ENCODE data around the gene ARL13B. TPM values are rescaled to one million over a fixed set of nuclear protein-coding genes. Genes with fewer than 3 reads are reported as not detected.

The ARL13B gene
- total and polyA plus RNA-seq, 2 of the 4 experiments (the other 2 are of a cell fraction) = 2.7 to 3.0 TPM

DNA sequence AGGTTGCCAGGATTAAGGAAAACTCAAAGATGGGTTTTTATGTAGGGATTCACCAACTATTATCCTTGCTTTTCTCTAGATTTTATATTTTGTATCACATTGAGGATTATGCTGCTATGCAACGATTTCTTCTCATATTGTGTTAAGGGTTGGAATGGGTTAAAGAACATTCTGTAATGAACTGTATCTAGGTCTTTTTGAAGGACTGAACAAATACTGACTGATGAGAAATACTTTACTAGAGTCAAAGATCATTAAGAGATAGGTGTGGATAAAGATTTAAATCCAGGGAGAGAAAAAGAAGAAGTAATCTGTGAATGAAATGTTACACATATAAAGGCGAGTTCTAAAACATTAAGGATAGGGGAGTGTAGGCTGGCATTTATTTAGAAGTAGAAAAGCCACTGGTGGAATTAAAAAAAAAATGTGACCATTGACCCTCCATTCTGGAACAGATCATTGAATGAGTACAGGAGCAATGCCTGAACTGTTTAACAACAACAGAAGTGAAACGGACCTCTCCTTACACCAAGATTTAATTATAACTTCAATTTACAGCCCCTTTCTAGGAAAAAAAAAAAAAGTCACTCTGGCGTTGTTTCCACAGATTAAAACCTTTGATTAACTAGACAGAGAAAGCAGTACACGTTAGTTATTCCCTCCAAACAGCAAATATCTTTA lies 45.4 kb upstream of the ARL13B start:
- Histone ChIP-seq H2BK5ac (ENCODE audit: low read depth, low read length, poor library complexity, severe bottlenecking) (no peak overlapping the region), H3K14ac (replicated peaks; ENCODE audit: low read depth, low read length) (no peak overlapping the region), H2BK15ac (ENCODE audit: low read depth, low read length) (no peak overlapping the region), H3K56ac (ENCODE audit: extremely low read depth, insufficient read depth, low read length) (no peak overlapping the region), H3K4me3 (ENCODE audit: insufficient read depth, low read depth, low read length) (no peak overlapping the region), H2BK20ac (ENCODE audit: low read depth, low read length) (no peak overlapping the region), H4K8ac (ENCODE audit: low read depth in 2 of 2, low read length in 2 of 2) (no peak overlapping the region), H3K4me1 (ENCODE audit: control insufficient read depth, insufficient read depth, low read length) (no peaks in the 10 kb centered on the region), H3K18ac (ENCODE audit: low read depth, low read length) (no peak overlapping the region), H3K79me1 (ENCODE audit: low read depth in 1 of 2, low read length in 2 of 2) (no peaks in the 10 kb centered on the region), H3K9ac (ENCODE audit: low read depth, low read length) (no peak overlapping the region), H3K9me1 (ENCODE audit: insufficient read depth, low read length) (no peaks in the 10 kb centered on the region), H3K36me3 (ENCODE audit: control insufficient read depth, insufficient read depth, low read length) (no peaks in the 10 kb centered on the region), H3K27ac (ENCODE audit: insufficient read depth, low read length) (no peak overlapping the region), H4K20me1 (ENCODE audit: insufficient read depth, low read length) (no peaks in the 10 kb centered on the region), H3K4me2 (ENCODE audit: low read depth, low read length) (no peak overlapping the region), H3K23ac (ENCODE audit: low read depth, low read length) (no peak overlapping the region), H3K9me3 (ENCODE audit: control insufficient read depth, insufficient read depth, low read length) (no peaks in the 10 kb centered on the region), H2AK5ac (ENCODE audit: low read depth, low read length) (no peak overlapping the region), H4K5ac (ENCODE audit: low read depth, low read length) (no peak overlapping the region), H3K27me3 (ENCODE audit: control insufficient read depth, insufficient read depth, low read length) (no peaks in the 10 kb centered on the region), H3K4ac (ENCODE audit: low read depth, low read length) (no peak overlapping the region), H2BK120ac (ENCODE audit: low read depth, low read length) (no peak overlapping the region), H4K91ac (ENCODE audit: insufficient read depth, low read depth, low read length) (no peak overlapping the region), H2AK9ac (replicated peaks; ENCODE audit: low read depth, low read length, poor library complexity) (no peak overlapping the region), H2AFZ (replicated peaks; ENCODE audit: low read length, poor library complexity) (no peak overlapping the region)
- intact Hi-C loops (cut with micrococcal nuclease) = no loop called here
- in situ Hi-C loops (cut with MboI; ENCODE audit: low sequenced_read_pairs) = no loop called here
- no peak for ATAC-seq (ENCODE audit: low read depth)
- dilution Hi-C loops (cut with HindIII; ENCODE audit: low sequenced_read_pairs, unreplicated experiment) = no loop called here
- TF ChIP-seq FOS (IDR thresholded peaks at IDR 0.05; ENCODE audit: low read depth, low read length) = no peak
- TF ChIP-seq, protein P1, sequence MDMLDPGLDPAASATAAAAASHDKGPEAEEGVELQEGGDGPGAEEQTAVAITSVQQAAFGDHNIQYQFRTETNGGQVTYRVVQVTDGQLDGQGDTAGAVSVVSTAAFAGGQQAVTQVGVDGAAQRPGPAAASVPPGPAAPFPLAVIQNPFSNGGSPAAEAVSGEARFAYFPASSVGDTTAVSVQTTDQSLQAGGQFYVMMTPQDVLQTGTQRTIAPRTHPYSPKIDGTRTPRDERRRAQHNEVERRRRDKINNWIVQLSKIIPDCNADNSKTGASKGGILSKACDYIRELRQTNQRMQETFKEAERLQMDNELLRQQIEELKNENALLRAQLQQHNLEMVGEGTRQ (IDR thresholded peaks at IDR 0.05; ENCODE audit: low read depth, low read length) = no peak
- no peak for TF ChIP-seq POLR2A (IDR thresholded peaks at IDR 0.05; ENCODE audit: low read depth, low read length)
- TF ChIP-seq SMC3 (IDR thresholded peaks at IDR 0.05; ENCODE audit: low read depth, low read length) = no peak
- TF ChIP-seq BHLHE40 (IDR thresholded peaks at IDR 0.05; ENCODE audit: low read depth, low read length) = no peak
- TF ChIP-seq, protein P2, sequence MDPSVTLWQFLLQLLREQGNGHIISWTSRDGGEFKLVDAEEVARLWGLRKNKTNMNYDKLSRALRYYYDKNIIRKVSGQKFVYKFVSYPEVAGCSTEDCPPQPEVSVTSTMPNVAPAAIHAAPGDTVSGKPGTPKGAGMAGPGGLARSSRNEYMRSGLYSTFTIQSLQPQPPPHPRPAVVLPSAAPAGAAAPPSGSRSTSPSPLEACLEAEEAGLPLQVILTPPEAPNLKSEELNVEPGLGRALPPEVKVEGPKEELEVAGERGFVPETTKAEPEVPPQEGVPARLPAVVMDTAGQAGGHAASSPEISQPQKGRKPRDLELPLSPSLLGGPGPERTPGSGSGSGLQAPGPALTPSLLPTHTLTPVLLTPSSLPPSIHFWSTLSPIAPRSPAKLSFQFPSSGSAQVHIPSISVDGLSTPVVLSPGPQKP (IDR thresholded peaks at IDR 0.05; ENCODE audit: borderline replicate concordance, low read depth, low read length) = no peak
- TF ChIP-seq, protein P3, sequence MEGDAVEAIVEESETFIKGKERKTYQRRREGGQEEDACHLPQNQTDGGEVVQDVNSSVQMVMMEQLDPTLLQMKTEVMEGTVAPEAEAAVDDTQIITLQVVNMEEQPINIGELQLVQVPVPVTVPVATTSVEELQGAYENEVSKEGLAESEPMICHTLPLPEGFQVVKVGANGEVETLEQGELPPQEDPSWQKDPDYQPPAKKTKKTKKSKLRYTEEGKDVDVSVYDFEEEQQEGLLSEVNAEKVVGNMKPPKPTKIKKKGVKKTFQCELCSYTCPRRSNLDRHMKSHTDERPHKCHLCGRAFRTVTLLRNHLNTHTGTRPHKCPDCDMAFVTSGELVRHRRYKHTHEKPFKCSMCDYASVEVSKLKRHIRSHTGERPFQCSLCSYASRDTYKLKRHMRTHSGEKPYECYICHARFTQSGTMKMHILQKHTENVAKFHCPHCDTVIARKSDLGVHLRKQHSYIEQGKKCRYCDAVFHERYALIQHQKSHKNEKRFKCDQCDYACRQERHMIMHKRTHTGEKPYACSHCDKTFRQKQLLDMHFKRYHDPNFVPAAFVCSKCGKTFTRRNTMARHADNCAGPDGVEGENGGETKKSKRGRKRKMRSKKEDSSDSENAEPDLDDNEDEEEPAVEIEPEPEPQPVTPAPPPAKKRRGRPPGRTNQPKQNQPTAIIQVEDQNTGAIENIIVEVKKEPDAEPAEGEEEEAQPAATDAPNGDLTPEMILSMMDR (conservative IDR thresholded peaks at IDR 0.05; ENCODE audit: low read depth, low read length) = no peak
- no peak for TF ChIP-seq RFX5 (IDR thresholded peaks at IDR 0.05; ENCODE audit: low read depth, low read length)
- TF ChIP-seq NFE2L2 (IDR thresholded peaks at IDR 0.05; ENCODE audit: low read depth, low read length) = no peak
- TF ChIP-seq RAD21 (IDR thresholded peaks at IDR 0.05; ENCODE audit: low read length) = no peak
- no peak for TF ChIP-seq MAZ (IDR thresholded peaks at IDR 0.05; ENCODE audit: borderline replicate concordance, low read depth, low read length)
- no peak for TF ChIP-seq CEBPB (IDR thresholded peaks at IDR 0.05; ENCODE audit: low read depth, low read length)
- no peak for TF ChIP-seq CHD1 (IDR thresholded peaks at IDR 0.05; ENCODE audit: low read depth, low read length)
- TF ChIP-seq RCOR1 (IDR thresholded peaks at IDR 0.05; ENCODE audit: insufficient replicate concordance, low read length) = no peak
- TF ChIP-seq MXI1 (IDR thresholded peaks at IDR 0.05; ENCODE audit: borderline replicate concordance, low read depth, low read length) = no peak
- TF ChIP-seq MAFK (IDR thresholded peaks at IDR 0.05; ENCODE audit: low read depth, low read length) = no peak
- no TSS peak for BruUV-seq (replicated peaks)
- ChIA-PET CTCF (no interaction called here), POLR2A (ENCODE audit: unreplicated experiment) (no interaction called here)
- WGBS, 2 experiments (ENCODE audit: extremely low coverage in 2 of 2, insufficient read length in 1 of 2) = no CpG with 5 or more reads among the region's 5 CpGs
- no peak for DNase-seq

Data from IMR-90 (cell line).